ENCODE measurements around the gene BANP. TPM values are rescaled to one million over a fixed set of nuclear protein-coding genes. Genes with fewer than 3 reads are reported as not detected.

BANP gene
- total RNA-seq, 1 donor from 2014 or later: 44.9 TPM

GRCh38 chr16:87960296-87960695 lies 9.1 kb downstream of the BANP start:
- intact Hi-C loops (cut with micrococcal nuclease): no loop called here
- Mint-ChIP-seq H3K27ac (no peak overlapping the region), H3K9me3 (no peaks in the 10 kb centered on the region), H3K4me1 (peaks cover 72% of the 10 kb centered on the region), H3K27me3 (no peaks in the 10 kb centered on the region), H3K36me3 (ENCODE audit: low read depth) (peaks cover 25% of the 10 kb centered on the region), H3K4me3 (no peak overlapping the region)
- DNase-seq: no peak

- intact Hi-C loops (cut with micrococcal nuclease): no loop called here
These were observed 9.6 kb downstream of the BANP start for GRCh38 chr16:87960852-87961251.

GRCh38 chr16:87961623-87962022 lies 10.4 kb downstream of the BANP start:
- H3K27me3 Mint-ChIP-seq: no peaks in the 10 kb centered on the region
- peaks cover 68% of the 10 kb centered on the region for H3K4me1 Mint-ChIP-seq
- intact Hi-C loops (cut with micrococcal nuclease): loop anchor here (2.0 kb wide), 1 partner anchor 19 kb away; no protein-coding TSS in a partner anchor
- H3K9me3 Mint-ChIP-seq: no peaks in the 10 kb centered on the region
- H3K36me3 Mint-ChIP-seq (ENCODE audit: low read depth): peaks cover 21% of the 10 kb centered on the region
- H3K27ac Mint-ChIP-seq: peak overlapping the region; percentile 13
- peak; percentile 54 for DNase-seq
- H3K4me3 Mint-ChIP-seq: no peak overlapping the region

More at GRCh38 chr16:87960852-87961251, 9.6 kb downstream of the BANP start:
- Mint-ChIP-seq H3K9me3 (no peaks in the 10 kb centered on the region), H3K4me3 (no peak overlapping the region), H3K36me3 (ENCODE audit: low read depth) (peaks cover 21% of the 10 kb centered on the region), H3K27me3 (no peaks in the 10 kb centered on the region), H3K27ac (no peak overlapping the region), H3K4me1 (peaks cover 69% of the 10 kb centered on the region)
- no peak for DNase-seq

GRCh38 chr16:87963400-87963799 lies 12.2 kb downstream of the BANP start:
- Mint-ChIP-seq H3K27me3 (no peaks in the 10 kb centered on the region), H3K9me3 (no peaks in the 10 kb centered on the region), H3K27ac (peak overlapping the region; percentile 89), H3K4me1 (peaks cover 57% of the 10 kb centered on the region), H3K36me3 (ENCODE audit: low read depth) (peaks cover 15% of the 10 kb centered on the region), H3K4me3 (peak overlapping the region; percentile 55)
- intact Hi-C loops (cut with micrococcal nuclease): loop anchor here (1.0 to 2.0 kb wide), 2 partner anchors 12 to 17 kb away; partner anchors contain the start of gene BANP
- peak; percentile 87 for DNase-seq

GRCh38 chr16:87964049-87964659 lies 12.9 kb downstream of the BANP start:
- Mint-ChIP-seq H3K4me1 (peaks cover 53% of the 10 kb centered on the region), H3K4me3 (peak overlapping the region; percentile 55), H3K27ac (peak overlapping the region; percentile 89), H3K9me3 (no peaks in the 10 kb centered on the region), H3K36me3 (ENCODE audit: low read depth) (peaks cover 20% of the 10 kb centered on the region), H3K27me3 (no peaks in the 10 kb centered on the region)
- DNase-seq: no peak
- intact Hi-C loops (cut with micrococcal nuclease): no loop called here

GRCh38 chr16:87965417-87965816 lies 14.2 kb downstream of the BANP start:
- peaks cover 3% of the 10 kb centered on the region for H3K9me3 Mint-ChIP-seq
- intact Hi-C loops (cut with micrococcal nuclease): no loop called here
- peaks cover 48% of the 10 kb centered on the region for H3K4me1 Mint-ChIP-seq
- H3K27ac Mint-ChIP-seq: peak overlapping the region; percentile 89
- no peak overlapping the region for H3K4me3 Mint-ChIP-seq
- DNase-seq: no peak
- H3K27me3 Mint-ChIP-seq: no peaks in the 10 kb centered on the region
- peaks cover 27% of the 10 kb centered on the region for H3K36me3 Mint-ChIP-seq (ENCODE audit: low read depth)

- intact Hi-C loops (cut with micrococcal nuclease): no loop called here
- no peak for DNase-seq
- H3K27me3 Mint-ChIP-seq: no peaks in the 10 kb centered on the region
- H3K27ac Mint-ChIP-seq: peak overlapping the region; percentile 72
- peaks cover 49% of the 10 kb centered on the region for H3K4me1 Mint-ChIP-seq
- H3K36me3 Mint-ChIP-seq (ENCODE audit: low read depth): peaks cover 34% of the 10 kb centered on the region
- H3K4me3 Mint-ChIP-seq: peak overlapping the region; percentile 23
- peaks cover 7% of the 10 kb centered on the region for H3K9me3 Mint-ChIP-seq
These were observed 14.9 kb downstream of the BANP start for GRCh38 chr16:87966064-87966645.

- peak overlapping the region; percentile 23 for H3K4me3 Mint-ChIP-seq
- H3K27me3 Mint-ChIP-seq: no peaks in the 10 kb centered on the region
- peaks cover 37% of the 10 kb centered on the region for H3K36me3 Mint-ChIP-seq (ENCODE audit: low read depth)
- intact Hi-C loops (cut with micrococcal nuclease): no loop called here
- DNase-seq: peak; percentile 56
- peaks cover 47% of the 10 kb centered on the region for H3K4me1 Mint-ChIP-seq
- H3K9me3 Mint-ChIP-seq: peaks cover 13% of the 10 kb centered on the region
- H3K27ac Mint-ChIP-seq: peak overlapping the region; percentile 72
These were observed 15.5 kb downstream of the BANP start for GRCh38 chr16:87966685-87967185.

- intact Hi-C loops (cut with micrococcal nuclease): no loop called here
- peaks cover 38% of the 10 kb centered on the region for H3K4me1 Mint-ChIP-seq
- peaks cover 50% of the 10 kb centered on the region for H3K36me3 Mint-ChIP-seq (ENCODE audit: low read depth)
These were observed 17.3 kb downstream of the BANP start for GRCh38 chr16:87968541-87968940.

GRCh38 chr16:87970186-87970585 lies 19.0 kb downstream of the BANP start:
- Mint-ChIP-seq H3K4me3 (no peak overlapping the region), H3K36me3 (ENCODE audit: low read depth) (peaks cover 56% of the 10 kb centered on the region), H3K9me3 (peaks cover 22% of the 10 kb centered on the region), H3K27me3 (no peaks in the 10 kb centered on the region), H3K27ac (no peak overlapping the region), H3K4me1 (peaks cover 28% of the 10 kb centered on the region)
- intact Hi-C loops (cut with micrococcal nuclease): no loop called here
- no peak for DNase-seq

More at GRCh38 chr16:87968541-87968940, 17.3 kb downstream of the BANP start:
- Mint-ChIP-seq H3K9me3 (peaks cover 22% of the 10 kb centered on the region), H3K27ac (no peak overlapping the region), H3K27me3 (no peaks in the 10 kb centered on the region), H3K4me3 (no peak overlapping the region)
- DNase-seq: no peak

GRCh38 chr16:87971933-87972332 lies 20.7 kb downstream of the BANP start:
- Mint-ChIP-seq H3K9me3 (peaks cover 22% of the 10 kb centered on the region), H3K27me3 (no peaks in the 10 kb centered on the region), H3K36me3 (ENCODE audit: low read depth) (peaks cover 68% of the 10 kb centered on the region), H3K27ac (no peak overlapping the region), H3K4me1 (peaks cover 23% of the 10 kb centered on the region), H3K4me3 (no peak overlapping the region)
- no peak for DNase-seq
- intact Hi-C loops (cut with micrococcal nuclease): no loop called here

GRCh38 chr16:87973717-87974116 lies 22.5 kb downstream of the BANP start:
- peaks cover 22% of the 10 kb centered on the region for H3K9me3 Mint-ChIP-seq
- peaks cover 70% of the 10 kb centered on the region for H3K36me3 Mint-ChIP-seq (ENCODE audit: low read depth)
- no peak for DNase-seq
- no peak overlapping the region for H3K4me3 Mint-ChIP-seq
- no peak overlapping the region for H3K27ac Mint-ChIP-seq
- H3K27me3 Mint-ChIP-seq: no peaks in the 10 kb centered on the region
- H3K4me1 Mint-ChIP-seq: peaks cover 23% of the 10 kb centered on the region
- intact Hi-C loops (cut with micrococcal nuclease): no loop called here

GRCh38 chr16:87974178-87974577 lies 22.9 kb downstream of the BANP start:
- Mint-ChIP-seq H3K27me3 (no peaks in the 10 kb centered on the region), H3K9me3 (peaks cover 22% of the 10 kb centered on the region), H3K27ac (no peak overlapping the region), H3K4me1 (peaks cover 24% of the 10 kb centered on the region), H3K4me3 (no peak overlapping the region), H3K36me3 (ENCODE audit: low read depth) (peaks cover 71% of the 10 kb centered on the region)
- DNase-seq: no peak
- intact Hi-C loops (cut with micrococcal nuclease): no loop called here

- peaks cover 33% of the 10 kb centered on the region for H3K4me1 Mint-ChIP-seq
- no peak for DNase-seq
- no peaks in the 10 kb centered on the region for H3K27me3 Mint-ChIP-seq
- H3K9me3 Mint-ChIP-seq: peaks cover 10% of the 10 kb centered on the region
- H3K4me3 Mint-ChIP-seq: no peak overlapping the region
- peaks cover 63% of the 10 kb centered on the region for H3K36me3 Mint-ChIP-seq (ENCODE audit: low read depth)
- intact Hi-C loops (cut with micrococcal nuclease): no loop called here
- peak overlapping the region; percentile 2 for H3K27ac Mint-ChIP-seq
These were observed 25.4 kb downstream of the BANP start for GRCh38 chr16:87976665-87977064.
